ENCODE data around the gene SLC16A9.

GRCh38 chr10:59654007-59654406, 55.6 kb downstream of the SLC16A9 start:
- no peak for TF ChIP-seq CTCF (IDR thresholded peaks at IDR 0.05; ENCODE audit: low read length)
- TF ChIP-seq EZH2 (IDR thresholded peaks at IDR 0.05; ENCODE audit: borderline replicate concordance, low read length) = no peak
